SK-N-SH (cell line): ENCODE data around the gene GARRE1.

Experiments used
- CTCF ChIP-seq: fragments of 200-600 bp; sonication (generic); IDR thresholded peaks from 2 replicates; pipeline ENCODE4 v1.6.1; 2017; ENCODE audit warnings: antibody characterized with exemption, mild to moderate bottlenecking, moderate library complexity
- POLR2AphosphoS5 ChIP-seq: IDR thresholded peaks from 2 replicates; pipeline ENCODE4 v1.6.1; 2012; ENCODE audit warnings: low read depth, low read length
- RAD21 ChIP-seq: IDR thresholded peaks from 2 replicates; pipeline ENCODE4 v1.6.1; 2012; ENCODE audit warnings: mild to moderate bottlenecking, low read length
- RFX5 ChIP-seq: IDR thresholded peaks from 2 replicates; pipeline ENCODE4 v1.6.1; 2012; ENCODE audit warnings: mild to moderate bottlenecking, improper control_type of control experiment, low read length
- TCF12 ChIP-seq: IDR thresholded peaks from 2 replicates; pipeline ENCODE4 v1.4.0; 2012
- TF ChIP-seq, protein P1 (sequence below): IDR thresholded peaks from 2 replicates; pipeline ENCODE4 v1.4.0; 2012; ENCODE audit warnings: low read depth

DNA sequence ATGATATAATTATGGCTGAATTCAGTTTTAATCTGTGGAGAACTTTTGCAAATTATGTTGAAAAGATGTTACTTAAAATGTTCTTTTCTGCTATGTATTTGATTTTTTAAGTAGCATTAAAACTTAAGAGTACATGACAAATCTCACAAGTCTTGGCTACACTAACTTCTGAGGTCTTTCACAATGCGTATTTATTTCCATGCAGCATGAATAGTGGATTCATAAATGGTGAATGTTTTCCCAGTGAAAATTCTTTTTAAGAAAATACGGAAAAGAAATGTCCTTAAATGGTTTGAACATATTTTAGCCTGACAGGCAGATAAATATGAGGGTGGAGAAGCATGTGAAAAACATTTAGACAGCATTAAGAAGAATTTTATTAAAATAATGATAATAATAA lies 30.2 kb downstream of the GARRE1 start:
- TF ChIP-seq TCF12 (no peak), RAD21 (no peak), RFX5 (no peak), POLR2AphosphoS5 (no peak), CTCF (no peak)
- TF ChIP-seq, protein P1, sequence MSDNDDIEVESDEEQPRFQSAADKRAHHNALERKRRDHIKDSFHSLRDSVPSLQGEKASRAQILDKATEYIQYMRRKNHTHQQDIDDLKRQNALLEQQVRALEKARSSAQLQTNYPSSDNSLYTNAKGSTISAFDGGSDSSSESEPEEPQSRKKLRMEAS = no peak
